ENCODE measurements around the gene SLC9A6.

Gene SLC9A6

GRCh38 chrX:136059350-136059749, 74.1 kb downstream of the SLC9A6 start:
- Histone ChIP-seq H3K9ac (ENCODE audit: low read length) (no peak overlapping the region), H3K36me3 (replicated peaks; ENCODE audit: low read depth, low read length) (no peaks in the 10 kb centered on the region), H3K4me2 (ENCODE audit: low read length) (no peak overlapping the region), H3K27me3 (ENCODE audit: low read depth, low read length) (no peaks in the 10 kb centered on the region), H3K9me3 (ENCODE audit: insufficient read depth, low read length) (no peaks in the 10 kb centered on the region), H3K27ac (ENCODE audit: low read length) (no peak overlapping the region), H3K4me1 (ENCODE audit: low read length) (no peaks in the 10 kb centered on the region), H4K20me1 (ENCODE audit: insufficient read depth, low read length) (no peaks in the 10 kb centered on the region), H3K4me3 (ENCODE audit: low read length) (no peak overlapping the region), H2AFZ (ENCODE audit: low read depth, low read length) (no peak overlapping the region), H3K79me2 (ENCODE audit: low read length) (no peaks in the 10 kb centered on the region)
- no peak for TF ChIP-seq EZH2phosphoT487 (IDR thresholded peaks at IDR 0.05; ENCODE audit: low read depth)

DNA sequence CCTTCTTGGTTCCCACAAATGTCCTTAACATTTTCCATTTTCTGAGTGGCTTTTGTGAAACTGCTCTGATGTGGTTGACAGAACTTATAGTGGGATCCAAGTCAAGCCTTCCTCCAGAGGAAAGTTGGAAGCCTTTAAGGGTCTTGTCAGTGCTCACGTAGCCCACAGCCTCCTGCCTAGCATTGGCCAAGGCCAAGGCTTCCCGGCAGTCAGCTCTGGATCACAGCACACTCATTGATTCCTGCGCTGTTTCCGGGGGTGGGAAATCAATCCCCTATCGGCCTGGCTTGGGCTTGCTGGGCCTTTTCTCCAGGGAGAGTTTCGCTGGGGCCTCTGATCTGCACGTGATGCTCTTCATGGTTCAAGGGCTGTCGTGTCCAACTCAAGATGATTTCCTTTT, 76.1 kb downstream of the SLC9A6 start:
- Histone ChIP-seq H3K4me2 (ENCODE audit: low read length) (no peak overlapping the region), H3K9ac (ENCODE audit: low read length) (no peak overlapping the region), H3K36me3 (replicated peaks; ENCODE audit: low read depth, low read length) (no peaks in the 10 kb centered on the region), H3K4me1 (ENCODE audit: low read length) (no peaks in the 10 kb centered on the region), H3K79me2 (ENCODE audit: low read length) (no peaks in the 10 kb centered on the region), H3K4me3 (ENCODE audit: low read length) (no peak overlapping the region), H3K27ac (ENCODE audit: low read length) (no peak overlapping the region), H3K9me3 (ENCODE audit: insufficient read depth, low read length) (no peaks in the 10 kb centered on the region), H2AFZ (ENCODE audit: low read depth, low read length) (no peak overlapping the region), H3K27me3 (ENCODE audit: low read depth, low read length) (no peaks in the 10 kb centered on the region), H4K20me1 (ENCODE audit: insufficient read depth, low read length) (no peaks in the 10 kb centered on the region)
- no peak for TF ChIP-seq EZH2phosphoT487 (IDR thresholded peaks at IDR 0.05; ENCODE audit: low read depth)
- TF ChIP-seq, protein P1, sequence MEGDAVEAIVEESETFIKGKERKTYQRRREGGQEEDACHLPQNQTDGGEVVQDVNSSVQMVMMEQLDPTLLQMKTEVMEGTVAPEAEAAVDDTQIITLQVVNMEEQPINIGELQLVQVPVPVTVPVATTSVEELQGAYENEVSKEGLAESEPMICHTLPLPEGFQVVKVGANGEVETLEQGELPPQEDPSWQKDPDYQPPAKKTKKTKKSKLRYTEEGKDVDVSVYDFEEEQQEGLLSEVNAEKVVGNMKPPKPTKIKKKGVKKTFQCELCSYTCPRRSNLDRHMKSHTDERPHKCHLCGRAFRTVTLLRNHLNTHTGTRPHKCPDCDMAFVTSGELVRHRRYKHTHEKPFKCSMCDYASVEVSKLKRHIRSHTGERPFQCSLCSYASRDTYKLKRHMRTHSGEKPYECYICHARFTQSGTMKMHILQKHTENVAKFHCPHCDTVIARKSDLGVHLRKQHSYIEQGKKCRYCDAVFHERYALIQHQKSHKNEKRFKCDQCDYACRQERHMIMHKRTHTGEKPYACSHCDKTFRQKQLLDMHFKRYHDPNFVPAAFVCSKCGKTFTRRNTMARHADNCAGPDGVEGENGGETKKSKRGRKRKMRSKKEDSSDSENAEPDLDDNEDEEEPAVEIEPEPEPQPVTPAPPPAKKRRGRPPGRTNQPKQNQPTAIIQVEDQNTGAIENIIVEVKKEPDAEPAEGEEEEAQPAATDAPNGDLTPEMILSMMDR (IDR thresholded peaks at IDR 0.05; ENCODE audit: low read depth, low read length), result no peak

- TF ChIP-seq, protein P1 (IDR thresholded peaks at IDR 0.05; ENCODE audit: low read depth, low read length), result no peak
- TF ChIP-seq EZH2phosphoT487 (IDR thresholded peaks at IDR 0.05; ENCODE audit: low read depth), result no peak
- Histone ChIP-seq H4K20me1 (ENCODE audit: insufficient read depth, low read length) (no peaks in the 10 kb centered on the region), H3K9ac (ENCODE audit: low read length) (no peak overlapping the region), H3K9me3 (ENCODE audit: insufficient read depth, low read length) (no peaks in the 10 kb centered on the region), H3K4me2 (ENCODE audit: low read length) (no peak overlapping the region), H3K27ac (ENCODE audit: low read length) (no peak overlapping the region), H3K79me2 (ENCODE audit: low read length) (no peaks in the 10 kb centered on the region), H3K36me3 (replicated peaks; ENCODE audit: low read depth, low read length) (no peaks in the 10 kb centered on the region), H3K27me3 (ENCODE audit: low read depth, low read length) (no peaks in the 10 kb centered on the region), H2AFZ (ENCODE audit: low read depth, low read length) (no peak overlapping the region), H3K4me1 (ENCODE audit: low read length) (no peaks in the 10 kb centered on the region), H3K4me3 (ENCODE audit: low read length) (no peak overlapping the region)
Measured at GRCh38 chrX:136061696-136062095, 76.5 kb downstream of the SLC9A6 start.

- Histone ChIP-seq H3K4me1 (ENCODE audit: low read length) (no peaks in the 10 kb centered on the region), H3K4me3 (ENCODE audit: low read length) (no peak overlapping the region), H3K9ac (ENCODE audit: low read length) (no peak overlapping the region), H3K79me2 (ENCODE audit: low read length) (no peaks in the 10 kb centered on the region), H3K4me2 (ENCODE audit: low read length) (no peak overlapping the region), H4K20me1 (ENCODE audit: insufficient read depth, low read length) (no peaks in the 10 kb centered on the region), H3K9me3 (ENCODE audit: insufficient read depth, low read length) (no peaks in the 10 kb centered on the region), H3K27ac (ENCODE audit: low read length) (no peak overlapping the region), H3K36me3 (replicated peaks; ENCODE audit: low read depth, low read length) (no peaks in the 10 kb centered on the region), H2AFZ (ENCODE audit: low read depth, low read length) (no peak overlapping the region), H3K27me3 (ENCODE audit: low read depth, low read length) (no peaks in the 10 kb centered on the region)
- TF ChIP-seq, protein P1 (IDR thresholded peaks at IDR 0.05; ENCODE audit: low read depth, low read length), result no peak
- no peak for TF ChIP-seq EZH2phosphoT487 (IDR thresholded peaks at IDR 0.05; ENCODE audit: low read depth)
Measured at GRCh38 chrX:136063340-136064079, 78.3 kb downstream of the SLC9A6 start.
